ENCODE data around the gene TRAPPC2.

GRCh38 chrX:13742397-13743176 is 8.2 kb upstream of the TRAPPC2 start:
- no peak for TF ChIP-seq REST (IDR thresholded peaks at IDR 0.05)
- no peak for TF ChIP-seq CTCF (IDR thresholded peaks at IDR 0.05; ENCODE audit: low read depth, low read length, missing input control)
- TF ChIP-seq RAD21 (IDR thresholded peaks at IDR 0.05) = no peak
- TF ChIP-seq GABPA (IDR thresholded peaks at IDR 0.05 in 1 of 2, conservative IDR thresholded peaks at IDR 0.05 in 1 of 2) = no peak
- TF ChIP-seq FOXA1 (IDR thresholded peaks at IDR 0.05) = no peak
- TF ChIP-seq, protein P1, sequence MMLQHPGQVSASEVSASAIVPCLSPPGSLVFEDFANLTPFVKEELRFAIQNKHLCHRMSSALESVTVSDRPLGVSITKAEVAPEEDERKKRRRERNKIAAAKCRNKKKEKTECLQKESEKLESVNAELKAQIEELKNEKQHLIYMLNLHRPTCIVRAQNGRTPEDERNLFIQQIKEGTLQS (IDR thresholded peaks at IDR 0.05) = no peak
- TF ChIP-seq SP1 (IDR thresholded peaks at IDR 0.05) = no peak
- no peak for TF ChIP-seq YY1 (IDR thresholded peaks at IDR 0.05)
